CD4-positive, alpha-beta T cell (primary cell): Measurements from ENCODE around the gene PPP1R1A. TPM values are rescaled to one million over a fixed set of nuclear protein-coding genes. Genes with fewer than 3 reads are reported as not detected.

Experiments used
- ATAC-seq: fragments of 200-7000 bp; cut with Tn5 transposase; one replicate; pipeline ENCODE4 v1.10.0; 2022; ENCODE audit warnings: mild to moderate bottlenecking; ENCODE audit not compliant: poor library complexity
- CTCF ChIA-PET: fragments of 350-600 bp; sonication (Branson Sonifier 250); formaldehyde crosslinking; loops from one replicate; lab custom pipeline; 2021; ENCODE audit warnings: antibody characterized with exemption, inconsistent platforms; lab: Charles Lee
- POLR2A ChIA-PET: fragments of 350-600 bp; sonication (Branson Sonifier 250); formaldehyde crosslinking; loops from one replicate; lab custom pipeline; 2021; ENCODE audit warnings: antibody characterized with exemption, inconsistent platforms; lab: Charles Lee
- DNase-seq, 14 experiments: peaks; one replicate each; pipeline ENCODE4 v3.0.0-alpha.2; 2013 to 2020; ENCODE audit warnings: mixed read lengths in 2 of 14
- H3K27ac ChIP-seq, 2 donors: one replicate each; pipeline versions ENCODE4 v1.5.1 to v1.7.0; 2013; ENCODE audit warnings: low read length in 2 of 2, low read depth in 1 of 2, mild to moderate bottlenecking in 1 of 2
- H3K27me3 ChIP-seq, 2 experiments: 1 replicate in 1 of 2; 2 replicates in 1 of 2; pipeline versions ENCODE4 v1.6.1 to v1.7.0; 2013; ENCODE audit warnings: low read length in 2 of 2, control low read depth in 1 of 2, mild to moderate bottlenecking in 1 of 2, moderate library complexity in 1 of 2; ENCODE audit not compliant: insufficient read depth in 2 of 2, control insufficient read depth in 1 of 2
- H3K36me3 ChIP-seq: one replicate; pipeline ENCODE4 v1.6.1; 2013; ENCODE audit warnings: low read length, control low read depth; ENCODE audit not compliant: insufficient read depth
- H3K4me1 ChIP-seq: one replicate; pipeline ENCODE4 v1.6.1; 2013; ENCODE audit warnings: low read length, control low read depth; ENCODE audit not compliant: insufficient read depth
- H3K4me3 ChIP-seq: one replicate; pipeline ENCODE4 v1.5.1; 2013; ENCODE audit warnings: mild to moderate bottlenecking, low read length, moderate library complexity
- H3K9me3 ChIP-seq, 2 experiments: 1 replicate in 1 of 2; 2 replicates in 1 of 2; pipeline versions ENCODE4 v1.6.1 to v1.7.0; 2013; ENCODE audit warnings: low read length in 2 of 2, mild to moderate bottlenecking in 2 of 2, control low read depth in 1 of 2, moderate library complexity in 1 of 2; ENCODE audit not compliant: control insufficient read depth in 1 of 2, insufficient read depth in 1 of 2
- H3K27ac Mint-ChIP-seq: one replicate; pipeline ENCODE4 v1.8.0; 2020; ENCODE audit warnings: mixed read lengths
- H3K27me3 Mint-ChIP-seq: one replicate; pipeline ENCODE4 v1.8.0; 2021; ENCODE audit warnings: mixed read lengths
- H3K36me3 Mint-ChIP-seq: one replicate; pipeline ENCODE4 v1.8.0; 2021; ENCODE audit warnings: low read depth, mixed read lengths
- H3K4me1 Mint-ChIP-seq: one replicate; pipeline ENCODE4 v1.8.0; 2021; ENCODE audit warnings: low read depth, mixed read lengths
- H3K4me3 Mint-ChIP-seq: one replicate; pipeline ENCODE4 v1.8.0; 2020; ENCODE audit warnings: mild to moderate bottlenecking, mixed read lengths
- H3K9me3 Mint-ChIP-seq: one replicate; pipeline ENCODE4 v1.8.0; 2020; ENCODE audit warnings: mixed read lengths
- CTCF ChIP-seq: fragments of 200-600 bp; IDR thresholded peaks from one replicate; pipeline ENCODE4 v1.8.0; 2022; ENCODE audit warnings: antibody characterized with exemption, mild to moderate bottlenecking
- intact Hi-C, 2 experiments: fragments of 100-400 bp; cut with DNase I in 1 of 2; cut with micrococcal nuclease in 1 of 2; formaldehyde crosslinking; loops; one replicate each; pipeline versions ENCODE4 v1.15.1 to v1.9.0; 2023 to 2025; cut with DNase I, micrococcal nuclease
- total RNA-seq, 174 experiments: library from RNA in 2 of 174; stranded (reverse) in 2 of 174; gene quantifications; one replicate each; pipeline ENCODE4 v1.2.3 and lab custom pipeline; 2021 to 2026

Gene PPP1R1A
- total RNA-seq, 2 experiments from 2014 or later, result not detected

GRCh38 chr12:54560374-54560858 is 28.0 kb downstream of the PPP1R1A start:
- H3K27me3 ChIP-seq, result no peaks in the 10 kb centered on the region
- H3K4me1 ChIP-seq, result peaks cover 19% of the 10 kb centered on the region
- H3K9me3 ChIP-seq, result no peaks in the 10 kb centered on the region
- H3K27me3 Mint-ChIP-seq, result no peaks in the 10 kb centered on the region
- no peaks in the 10 kb centered on the region for H3K36me3 ChIP-seq
- H3K36me3 Mint-ChIP-seq, result no peaks in the 10 kb centered on the region
- peak overlapping the region; percentile 32 to 38 for H3K27ac ChIP-seq
- H3K4me3 Mint-ChIP-seq, result peak overlapping the region; percentile 82
- no peaks in the 10 kb centered on the region for H3K9me3 Mint-ChIP-seq
- H3K4me3 ChIP-seq, result peak overlapping the region; percentile 61
- ChIA-PET POLR2A (interaction anchor here (0.7 to 1.6 kb wide), 10 partner anchors 10 to 425 kb away, joined by 3 to 46 read pairs (median 4); partner anchors contain the start of genes CBX5, HNRNPA1, NCKAP1L and PDE1B), CTCF (no interaction called here)
- DNase-seq (peak; percentile 73 to 95 (median 83)), ATAC-seq (peak; percentile 100)
- TF ChIP-seq CTCF, result no peak
- intact Hi-C loops, result no loop called here
- H3K4me1 Mint-ChIP-seq, result peaks cover 39% of the 10 kb centered on the region
- H3K27ac Mint-ChIP-seq, result peak overlapping the region; percentile 46

GRCh38 chr12:54558759-54559158 is 29.7 kb downstream of the PPP1R1A start:
- intact Hi-C loops, result no loop called here
- Mint-ChIP-seq H3K27ac (no peak overlapping the region), H3K36me3 (no peaks in the 10 kb centered on the region), H3K9me3 (no peaks in the 10 kb centered on the region), H3K4me1 (peaks cover 39% of the 10 kb centered on the region), H3K4me3 (no peak overlapping the region), H3K27me3 (no peaks in the 10 kb centered on the region)
- Histone ChIP-seq H3K27me3 (no peaks in the 10 kb centered on the region), H3K9me3 (no peaks in the 10 kb centered on the region), H3K4me3 (no peak overlapping the region), H3K27ac (no peak overlapping the region), H3K4me1 (peaks cover 19% of the 10 kb centered on the region), H3K36me3 (no peaks in the 10 kb centered on the region)
- TF ChIP-seq CTCF, result no peak
- no peak for DNase-seq
- ChIA-PET POLR2A (interaction anchor here (1.4 kb wide), 1 partner anchor 9 kb away, joined by 5 read pairs; the partner anchor contains the start of gene PDE1B), CTCF (no interaction called here)
- ATAC-seq, result no peak

GRCh38 chr12:54558311-54558710 is 30.1 kb downstream of the PPP1R1A start:
- no peak overlapping the region for H3K27ac Mint-ChIP-seq
- H3K36me3 ChIP-seq, result no peaks in the 10 kb centered on the region
- no peaks in the 10 kb centered on the region for H3K36me3 Mint-ChIP-seq
- DNase-seq (no peak), ATAC-seq (no peak)
- no peaks in the 10 kb centered on the region for H3K27me3 Mint-ChIP-seq
- peaks cover 39% of the 10 kb centered on the region for H3K4me1 Mint-ChIP-seq
- TF ChIP-seq CTCF, result no peak
- H3K9me3 ChIP-seq, result no peaks in the 10 kb centered on the region
- POLR2A ChIA-PET, result interaction anchor here (1.4 kb wide), 1 partner anchor 8 kb away, joined by 5 read pairs; the partner anchor contains the start of gene PDE1B
- intact Hi-C loops, result no loop called here
- CTCF ChIA-PET, result no interaction called here
- H3K27me3 ChIP-seq, result no peaks in the 10 kb centered on the region
- no peak overlapping the region for H3K4me3 ChIP-seq
- H3K4me3 Mint-ChIP-seq, result no peak overlapping the region
- H3K27ac ChIP-seq, result no peak overlapping the region
- peaks cover 19% of the 10 kb centered on the region for H3K4me1 ChIP-seq
- no peaks in the 10 kb centered on the region for H3K9me3 Mint-ChIP-seq
